Measurements from ENCODE around the gene DYSF.

Gene DYSF

GRCh38 chr2:71727562-71727961, 274.2 kb downstream of the DYSF start:
- DNase-seq (ENCODE audit: low read depth in 2 of 2) = no peak

DNA sequence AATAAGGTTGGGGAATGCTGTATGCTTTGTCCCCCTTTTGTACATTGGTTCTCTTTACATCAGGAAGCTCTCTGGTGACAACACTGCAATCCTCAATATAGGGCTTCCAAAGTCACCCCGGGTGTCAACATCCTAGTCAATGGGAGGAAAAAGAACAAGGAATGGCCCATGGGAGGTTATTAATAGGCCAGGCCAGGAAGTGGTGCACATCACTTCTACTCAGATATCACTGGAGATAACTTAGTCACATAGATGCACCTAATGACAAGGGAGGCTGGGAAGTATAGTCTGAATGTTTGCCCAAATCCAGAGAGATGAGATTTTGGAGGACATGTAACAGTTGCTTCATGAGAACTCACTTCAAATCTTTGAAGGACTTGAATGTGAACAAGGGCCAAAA, 274.7 kb downstream of the DYSF start:
- DNase-seq (ENCODE audit: low read depth in 2 of 2) = no peak

DNA sequence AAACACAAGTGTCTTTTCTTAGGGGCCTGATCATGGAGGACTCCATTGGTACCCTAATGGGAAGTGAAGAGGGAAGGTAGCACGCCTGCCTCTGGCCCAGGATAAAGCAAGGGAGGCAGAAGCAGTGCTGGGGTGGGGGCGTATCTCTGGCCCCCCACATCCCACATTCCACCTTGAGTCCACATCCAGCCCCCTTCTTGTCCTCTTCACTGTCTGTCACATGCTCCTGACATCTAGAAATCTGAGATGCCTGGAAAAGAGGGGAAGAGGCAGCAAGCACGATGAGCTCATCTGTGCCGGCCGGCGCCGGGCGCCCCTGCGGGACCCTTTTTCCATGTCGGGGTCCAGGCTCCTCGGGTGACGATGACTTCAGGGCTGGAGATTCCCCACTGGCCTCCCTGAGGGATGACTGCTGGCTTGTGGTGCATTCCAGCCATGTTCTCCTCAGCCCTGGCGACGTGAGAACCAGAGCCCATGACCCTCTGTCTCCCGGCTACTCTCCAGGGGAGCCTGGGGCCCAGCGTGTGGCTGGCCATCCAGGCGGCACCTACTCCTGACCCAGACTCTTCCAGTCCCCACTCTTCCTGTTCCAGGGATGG, 277.5 kb downstream of the DYSF start:
- no peak for DNase-seq (ENCODE audit: low read depth in 2 of 2)

DNA sequence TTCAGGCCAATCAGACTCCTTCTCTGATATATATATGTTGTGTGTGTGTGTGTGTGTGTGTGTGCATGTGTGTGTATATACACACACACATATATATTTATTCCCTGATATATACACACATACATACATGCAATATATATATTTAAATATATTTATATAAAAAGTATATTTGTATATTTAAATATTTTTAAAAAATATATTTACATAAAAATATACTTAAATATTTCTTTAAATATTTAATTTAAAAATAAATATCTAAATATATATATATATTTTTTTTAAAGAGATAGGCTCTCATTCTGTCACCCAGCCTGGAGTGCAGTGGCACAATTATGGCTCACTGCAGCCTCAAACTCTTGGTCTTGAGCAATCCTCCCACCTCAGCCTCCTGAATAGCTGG, 281.3 kb downstream of the DYSF start:
- DNase-seq (ENCODE audit: low read depth in 2 of 2) = no peak

DNA sequence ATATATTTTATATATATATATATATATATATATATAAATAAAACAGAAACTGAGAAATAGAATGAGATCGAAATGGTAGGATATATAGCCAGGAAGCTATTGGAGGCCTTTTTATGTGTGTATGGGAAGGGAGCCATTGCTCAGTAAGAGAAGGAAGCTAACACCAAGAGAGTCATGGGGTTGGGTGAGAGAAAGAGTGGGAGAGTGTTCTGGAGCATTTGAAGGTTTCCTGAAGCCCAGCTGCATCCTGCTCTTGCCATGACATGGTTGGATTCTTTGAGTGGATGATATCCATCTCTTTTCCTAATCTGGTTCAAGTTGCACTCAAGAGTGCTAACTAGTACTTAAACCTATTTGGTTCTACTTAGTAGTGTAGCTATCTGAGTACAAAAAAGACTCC, 282.3 kb downstream of the DYSF start:
- DNase-seq (ENCODE audit: low read depth in 2 of 2) = no peak
